ENCODE results near the gene SLC22A31.
A peak's percentile ranks its signal among the peaks of the same experiment; 100 is the strongest.
"Not testable (repeated sequence)": the region's sequence is repeated elsewhere in the genome, so short reads cannot be mapped to it uniquely, and the experiment has no call there.

SLC22A31 gene

DNA sequence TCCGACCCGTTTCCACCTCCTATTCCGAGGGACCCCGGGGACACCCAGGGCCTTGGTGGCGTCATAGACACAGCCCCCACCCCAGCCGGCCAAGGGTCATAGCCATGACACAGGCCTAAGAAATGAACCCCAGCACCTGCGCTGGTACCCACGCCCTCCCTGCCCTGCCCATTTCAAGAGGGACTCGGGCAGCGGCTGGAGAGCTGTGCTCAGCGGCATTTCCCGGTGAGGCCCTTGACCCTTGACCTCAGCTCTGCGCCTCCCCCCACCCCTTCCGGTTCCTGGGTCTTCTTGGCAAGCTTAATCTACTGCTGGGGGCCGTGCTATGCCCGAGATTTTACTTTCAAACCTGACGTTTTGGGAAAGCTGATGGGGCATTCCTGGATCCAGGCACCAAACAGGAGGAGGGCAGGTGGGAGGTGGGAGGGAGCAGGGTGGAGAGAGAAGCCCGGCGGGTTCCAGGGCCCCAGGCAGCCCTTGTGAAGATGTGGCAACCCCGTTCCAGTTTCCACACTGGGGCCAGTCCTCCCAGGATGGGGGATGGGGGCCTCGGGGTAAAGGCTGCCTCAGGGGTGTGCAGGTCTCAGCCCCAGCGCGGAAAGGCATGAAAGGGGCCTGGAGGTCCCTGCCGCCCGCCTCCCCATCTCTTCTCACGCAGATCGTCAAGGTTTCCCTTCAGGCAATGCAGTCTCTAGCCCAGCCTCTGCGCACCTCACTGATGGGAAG lies at the start of gene SLC22A31:
TSS of gene SLC22A31 (minus strand) at position 414 of the 726 bp plus-strand sequence. CDS start at position 378, 36 bp downstream.
- ATAC-seq (ENCODE audit: low read depth) (no peak), DNase-seq (ENCODE audit: low spot score in 2 of 2) (no peak)
- no peak within 1 kb of the TSS for H3K4me3 Mint-ChIP-seq
- H3K4me1 Mint-ChIP-seq: peaks cover 3% of the 10 kb centered on the region
- peaks cover 4% of the 10 kb centered on the region for H3K9me3 Mint-ChIP-seq
- H3K36me3 Mint-ChIP-seq: no peaks in the 10 kb centered on the region
- H3K27me3 Mint-ChIP-seq: peaks cover 24% of the 10 kb centered on the region
- no peak within 1 kb of the TSS for H3K27ac Mint-ChIP-seq

DNA sequence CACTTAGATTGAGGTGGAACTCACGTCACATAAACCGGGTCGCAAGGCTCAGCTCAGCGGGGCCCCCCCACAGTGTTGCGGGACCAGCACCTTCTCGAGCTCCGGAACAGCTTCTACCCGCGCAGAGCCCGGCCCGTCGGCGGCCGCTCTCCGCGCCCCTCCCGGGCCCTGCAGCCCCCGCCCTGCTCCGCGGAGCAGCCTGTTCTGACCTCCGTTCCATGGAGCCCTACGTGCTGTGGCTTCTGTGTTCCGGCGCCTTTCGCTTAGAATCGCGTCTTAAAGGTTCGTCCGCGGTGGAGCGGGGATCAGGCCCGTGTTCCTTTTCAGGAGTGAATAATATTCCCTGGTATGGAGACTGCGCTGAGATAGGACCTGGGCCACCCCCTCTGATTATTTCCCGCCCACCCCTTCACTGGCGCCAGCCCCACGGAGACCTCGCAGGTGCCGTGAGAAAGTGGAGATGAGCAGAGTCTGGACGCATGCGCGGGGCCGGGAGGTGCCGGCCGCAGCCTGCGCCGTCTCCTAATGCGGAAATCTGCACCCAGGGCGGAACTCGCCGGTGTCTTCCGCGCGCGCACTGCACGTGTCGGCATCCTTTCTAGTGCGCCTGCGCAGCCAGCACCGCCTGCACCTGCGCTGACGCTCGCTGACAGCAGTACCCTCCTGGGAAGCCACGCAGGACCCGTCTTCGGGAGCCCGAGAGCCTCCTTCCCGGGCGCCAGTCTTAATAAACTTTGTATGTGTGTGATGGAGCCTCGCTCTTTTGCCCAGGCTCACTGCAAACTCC lies 48.1 kb upstream of the SLC22A31 start:
- H3K27me3 Mint-ChIP-seq: no peaks in the 10 kb centered on the region
- ATAC-seq (ENCODE audit: low read depth): no peak
- no peak for DNase-seq (ENCODE audit: low spot score in 2 of 2)
- H3K27ac Mint-ChIP-seq: no peak overlapping the region
- H3K4me3 Mint-ChIP-seq: peak overlapping the region; percentile 51
- peaks cover 2% of the 10 kb centered on the region for H3K4me1 Mint-ChIP-seq
- H3K36me3 Mint-ChIP-seq: peaks cover 3% of the 10 kb centered on the region
- peaks cover 5% of the 10 kb centered on the region for H3K9me3 Mint-ChIP-seq

DNA sequence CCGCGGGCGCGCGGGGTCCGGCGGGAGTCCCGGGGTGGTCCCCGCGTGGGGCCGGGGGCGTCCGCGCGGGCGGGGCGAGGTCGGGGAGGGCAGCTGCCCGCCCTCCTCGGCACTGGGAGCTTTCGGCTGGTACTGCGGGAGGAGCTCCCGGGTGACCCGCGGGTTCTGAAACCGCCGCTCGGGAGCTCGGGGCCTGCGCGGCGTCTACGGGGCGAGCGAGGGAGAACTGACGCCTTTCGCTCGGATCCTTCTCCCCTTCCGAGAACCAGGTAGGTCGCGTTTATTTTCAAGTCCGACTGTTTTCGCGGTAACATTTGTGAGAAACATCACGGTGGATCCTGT lies 47.4 kb upstream of the SLC22A31 start:
- peak; percentile 45 for ATAC-seq (ENCODE audit: low read depth)
- not testable (repeated sequence) for H3K27me3 Mint-ChIP-seq; H3K4me1 Mint-ChIP-seq; H3K36me3 Mint-ChIP-seq; DNase-seq (ENCODE audit: low spot score in 2 of 2); H3K9me3 Mint-ChIP-seq; H3K27ac Mint-ChIP-seq
- H3K4me3 Mint-ChIP-seq: peak overlapping the region; percentile 72

DNA sequence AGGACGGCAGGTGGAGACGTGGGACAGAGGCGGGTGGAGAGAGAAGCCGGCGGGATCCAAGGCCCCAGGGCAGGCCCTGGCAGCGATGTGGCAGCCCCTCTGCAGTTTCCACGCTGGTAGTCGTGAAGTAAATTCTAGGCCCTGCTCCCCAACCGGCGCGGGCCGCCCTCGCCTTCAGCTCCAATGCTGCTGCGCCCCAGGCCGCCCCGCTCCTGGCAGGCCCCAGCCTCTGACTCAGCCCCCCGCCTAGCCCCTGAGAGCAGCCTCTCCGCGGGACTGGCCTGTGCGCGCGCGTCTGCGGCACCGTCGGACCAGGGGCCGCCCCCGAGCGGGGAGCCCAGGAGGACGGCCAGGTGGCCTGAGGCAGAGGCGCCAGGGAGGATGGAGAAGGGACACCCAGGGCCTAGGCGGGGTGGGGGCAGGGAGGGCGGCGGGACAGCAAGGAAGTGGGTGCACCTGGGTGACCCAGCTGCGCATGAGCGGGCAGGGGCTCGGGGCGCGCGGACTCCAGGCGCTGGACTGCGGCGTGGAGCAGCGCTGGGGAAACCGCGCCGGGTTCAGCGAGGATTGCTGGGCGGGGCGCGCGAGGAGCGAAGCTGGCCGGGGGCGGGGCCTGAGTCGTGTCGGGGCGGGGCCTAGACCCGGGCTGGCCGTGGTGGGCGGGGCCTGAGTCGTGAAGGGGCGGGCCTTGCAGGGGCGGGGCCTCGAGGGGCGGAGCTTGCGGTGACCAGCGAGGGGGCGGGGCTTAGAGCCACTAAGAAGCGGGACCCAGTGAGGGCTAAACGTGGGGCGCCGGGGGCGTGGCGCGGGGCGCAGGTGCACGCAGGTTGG lies 46.8 kb upstream of the SLC22A31 start:
- H3K4me3 Mint-ChIP-seq: peak overlapping the region; percentile 72
- H3K4me1 Mint-ChIP-seq: peaks cover 6% of the 10 kb centered on the region
- H3K27ac Mint-ChIP-seq: no peak overlapping the region
- H3K9me3 Mint-ChIP-seq: peaks cover 5% of the 10 kb centered on the region
- DNase-seq (ENCODE audit: low spot score in 2 of 2) (peak; percentile 90 to 97), ATAC-seq (ENCODE audit: low read depth) (peak; percentile 85)
- peaks cover 3% of the 10 kb centered on the region for H3K36me3 Mint-ChIP-seq
- no peaks in the 10 kb centered on the region for H3K27me3 Mint-ChIP-seq

DNA sequence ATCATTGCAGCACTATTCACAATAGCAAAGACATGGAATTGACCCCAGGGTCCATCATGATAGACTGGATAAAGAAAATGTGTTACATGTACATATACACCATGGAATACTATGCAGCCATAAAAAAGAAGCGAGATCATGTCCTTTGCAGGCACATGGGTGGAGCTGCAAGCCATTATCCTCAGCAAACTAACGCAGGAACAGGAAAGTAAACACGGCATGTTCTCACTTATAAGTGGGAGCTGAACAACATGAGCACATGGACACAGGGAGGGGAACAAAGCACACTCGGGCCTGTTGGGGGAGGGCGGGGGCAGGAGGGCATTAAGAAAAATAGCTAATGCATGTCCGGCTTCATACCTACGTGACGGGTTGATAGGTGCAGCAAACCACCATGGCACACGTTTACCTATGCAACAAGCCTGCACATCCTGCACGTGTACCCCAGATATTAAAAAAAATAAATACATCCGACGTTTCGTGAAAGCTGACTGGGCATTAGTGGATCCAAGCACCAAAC lies 46.1 kb upstream of the SLC22A31 start:
- Mint-ChIP-seq H3K9me3 (peaks cover 2% of the 10 kb centered on the region), H3K4me3 (peak overlapping the region; percentile 71), H3K36me3 (peaks cover 3% of the 10 kb centered on the region), H3K4me1 (peaks cover 6% of the 10 kb centered on the region), H3K27me3 (no peaks in the 10 kb centered on the region), H3K27ac (no peak overlapping the region)
- no peak for ATAC-seq (ENCODE audit: low read depth)
- no peak for DNase-seq (ENCODE audit: low spot score in 2 of 2)

DNA sequence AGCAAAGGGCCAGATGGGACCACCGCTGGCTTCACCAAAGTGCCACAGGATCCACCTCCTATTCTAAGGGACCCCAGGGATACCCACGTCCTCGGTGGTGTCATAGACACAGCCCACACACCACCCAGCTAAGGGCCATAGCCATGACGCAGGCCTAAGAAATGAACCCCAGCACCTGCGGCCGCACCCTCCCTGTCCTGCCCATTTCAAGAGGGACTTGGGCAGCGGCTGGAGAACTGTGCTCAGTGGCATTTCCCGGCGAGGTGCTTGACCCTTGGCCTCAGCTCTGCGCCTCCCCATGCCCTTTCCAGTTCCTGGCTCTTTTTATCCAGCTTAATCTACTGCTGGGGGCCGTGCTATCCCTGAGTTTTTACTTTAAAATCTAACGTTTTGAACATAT lies 44.4 kb upstream of the SLC22A31 start:
- no peaks in the 10 kb centered on the region for H3K9me3 Mint-ChIP-seq
- peaks cover 9% of the 10 kb centered on the region for H3K4me1 Mint-ChIP-seq
- no peak overlapping the region for H3K27ac Mint-ChIP-seq
- no peak overlapping the region for H3K4me3 Mint-ChIP-seq
- ATAC-seq (ENCODE audit: low read depth): no peak
- H3K36me3 Mint-ChIP-seq: no peaks in the 10 kb centered on the region
- H3K27me3 Mint-ChIP-seq: no peaks in the 10 kb centered on the region
- DNase-seq (ENCODE audit: low spot score in 2 of 2): no peak

DNA sequence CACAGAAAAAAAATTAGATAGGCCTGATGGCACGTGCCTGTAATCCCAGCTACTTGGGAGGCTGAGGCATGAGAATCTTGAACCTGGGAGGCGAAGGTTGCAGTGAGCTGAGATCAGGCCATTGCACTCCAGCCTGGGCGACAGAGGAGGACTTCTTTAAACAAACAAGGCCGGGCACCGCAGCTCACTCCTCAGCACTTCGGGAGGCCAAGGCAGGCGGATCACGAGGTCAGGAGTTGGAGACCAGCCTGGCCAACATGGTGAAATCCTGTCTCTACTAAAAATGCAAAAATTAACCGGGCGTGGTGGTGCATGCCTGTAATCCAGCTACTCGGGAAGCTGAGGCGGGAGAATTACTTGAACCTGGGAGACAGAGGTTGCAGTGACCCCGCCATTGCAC lies 43.9 kb upstream of the SLC22A31 start:
- ATAC-seq (ENCODE audit: low read depth); H3K4me1 Mint-ChIP-seq; H3K27ac Mint-ChIP-seq; H3K36me3 Mint-ChIP-seq; H3K4me3 Mint-ChIP-seq; H3K9me3 Mint-ChIP-seq; DNase-seq (ENCODE audit: low spot score in 2 of 2); H3K27me3 Mint-ChIP-seq: not testable (repeated sequence)

DNA sequence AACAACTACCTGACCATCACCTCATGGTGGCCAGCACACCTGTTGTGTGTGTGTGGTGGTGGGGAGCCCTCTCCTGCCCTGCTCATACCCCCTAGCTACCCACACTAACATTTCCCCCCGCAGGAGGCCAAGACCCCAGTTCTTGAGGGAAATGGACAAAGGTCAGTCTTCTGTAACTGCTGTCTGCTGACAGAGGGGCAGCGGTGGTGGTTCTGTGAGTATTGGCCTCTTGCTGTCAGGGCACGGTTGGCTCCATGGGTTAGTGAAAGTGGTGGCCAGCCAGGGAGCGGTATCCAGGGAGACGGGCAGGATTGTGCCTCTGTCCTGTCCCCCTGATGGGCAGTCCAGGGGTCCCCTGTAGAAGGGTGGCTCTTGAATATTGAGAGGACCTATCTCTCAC lies 43.3 kb upstream of the SLC22A31 start:
- Mint-ChIP-seq H3K27ac (no peak overlapping the region), H3K4me3 (peak overlapping the region; percentile 27), H3K27me3 (no peaks in the 10 kb centered on the region), H3K4me1 (peaks cover 9% of the 10 kb centered on the region), H3K36me3 (no peaks in the 10 kb centered on the region), H3K9me3 (no peaks in the 10 kb centered on the region)
- DNase-seq (ENCODE audit: low spot score in 2 of 2) (no peak), ATAC-seq (ENCODE audit: low read depth) (no peak)

DNA sequence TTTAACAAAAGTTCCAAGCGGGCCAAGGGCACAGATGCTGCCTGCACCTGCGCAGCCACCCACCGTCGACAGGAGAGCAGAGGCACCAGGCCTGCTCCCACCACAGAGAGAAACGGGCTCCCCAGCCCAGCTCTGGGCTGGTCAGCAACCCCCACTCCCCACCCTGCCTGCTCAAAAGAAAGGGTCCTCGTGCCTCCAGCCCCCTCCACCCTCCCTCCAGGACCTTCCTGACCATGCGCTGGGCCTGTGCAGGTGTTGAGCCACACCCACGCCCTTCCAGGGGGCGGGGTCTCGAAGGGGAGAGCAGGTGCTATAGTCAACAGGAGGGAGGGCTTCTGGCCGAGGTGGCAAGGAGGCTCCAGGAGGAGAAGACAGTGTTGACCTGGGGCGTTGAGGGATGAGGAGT lies 42.5 kb upstream of the SLC22A31 start:
- ATAC-seq (ENCODE audit: low read depth) (no peak), DNase-seq (ENCODE audit: low spot score in 2 of 2) (no peak)
- no peak overlapping the region for H3K4me3 Mint-ChIP-seq
- H3K4me1 Mint-ChIP-seq: peaks cover 9% of the 10 kb centered on the region
- H3K27ac Mint-ChIP-seq: no peak overlapping the region
- H3K36me3 Mint-ChIP-seq: no peaks in the 10 kb centered on the region
- H3K9me3 Mint-ChIP-seq: no peaks in the 10 kb centered on the region
- no peaks in the 10 kb centered on the region for H3K27me3 Mint-ChIP-seq

DNA sequence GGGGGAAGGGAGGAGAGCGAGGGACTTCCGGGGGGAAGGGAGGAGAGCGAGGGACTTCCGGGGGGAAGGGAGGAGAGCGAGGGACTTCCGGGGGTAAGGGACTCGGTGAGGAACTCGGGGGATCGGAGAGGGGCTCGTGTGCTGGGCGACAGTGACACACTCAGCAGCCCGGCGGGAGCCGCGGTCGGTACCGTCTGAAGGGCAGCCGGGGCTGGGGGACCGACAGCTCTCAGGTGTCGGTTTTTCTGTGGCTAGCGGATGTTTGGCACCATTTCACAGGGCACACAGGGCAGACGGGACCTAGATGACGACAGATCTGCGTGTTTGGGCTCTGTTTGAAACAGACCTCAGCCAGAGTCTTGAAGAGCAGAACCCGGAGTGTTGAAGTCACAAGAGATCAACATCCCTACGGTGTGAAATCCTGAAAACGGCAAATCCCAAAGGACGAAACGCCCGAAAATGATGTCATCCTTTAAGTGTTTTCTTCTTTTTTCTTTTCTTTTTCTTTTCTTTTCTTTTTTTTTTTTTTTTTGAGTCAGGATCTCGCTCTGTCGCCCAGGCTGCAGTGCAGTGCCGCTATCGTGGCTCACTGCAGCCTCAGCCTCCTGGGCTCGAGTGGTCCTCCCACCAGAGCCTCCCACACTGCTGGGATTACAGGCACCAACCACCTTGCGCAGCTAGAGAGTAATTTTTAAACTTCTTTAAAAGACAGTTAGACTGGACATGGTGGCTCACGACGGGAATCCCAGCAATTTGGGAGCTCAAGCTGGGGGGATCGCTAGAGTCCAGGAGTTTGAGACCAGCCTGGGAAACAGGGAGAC lies 41.1 kb upstream of the SLC22A31 start:
- ATAC-seq (ENCODE audit: low read depth): peak; percentile 80
- Mint-ChIP-seq H3K27ac (peak overlapping the region; percentile 96), H3K27me3 (no peaks in the 10 kb centered on the region), H3K9me3 (no peaks in the 10 kb centered on the region), H3K36me3 (no peaks in the 10 kb centered on the region), H3K4me1 (peaks cover 9% of the 10 kb centered on the region), H3K4me3 (peak overlapping the region; percentile 94)
- DNase-seq (ENCODE audit: low spot score in 2 of 2): peak; percentile 78 to 81

DNA sequence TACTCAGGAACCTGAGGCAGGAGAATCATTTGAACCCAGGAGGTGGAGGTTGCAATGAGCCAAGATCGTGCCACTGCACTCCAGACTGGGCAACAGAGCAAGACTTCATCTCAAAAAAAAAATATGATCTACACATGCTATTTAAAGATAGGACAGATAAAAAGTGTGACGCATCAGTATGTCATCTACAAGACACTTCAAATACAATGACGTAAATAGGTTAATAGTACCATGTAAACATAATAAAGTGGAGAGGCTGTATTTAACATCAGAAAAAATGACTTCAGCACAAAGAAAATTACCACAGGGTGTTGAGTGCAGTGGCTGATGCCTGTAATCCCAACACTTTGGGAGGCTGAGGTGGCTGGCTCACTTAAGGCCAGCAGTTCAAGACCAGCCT lies 37.4 kb upstream of the SLC22A31 start:
- peaks cover 7% of the 10 kb centered on the region for H3K4me1 Mint-ChIP-seq
- no peak overlapping the region for H3K27ac Mint-ChIP-seq
- DNase-seq (ENCODE audit: low spot score in 2 of 2) (no peak), ATAC-seq (ENCODE audit: low read depth) (no peak)
- H3K27me3 Mint-ChIP-seq: no peaks in the 10 kb centered on the region
- H3K9me3 Mint-ChIP-seq: peaks cover 1% of the 10 kb centered on the region
- H3K36me3 Mint-ChIP-seq: peaks cover 9% of the 10 kb centered on the region
- H3K4me3 Mint-ChIP-seq: no peak overlapping the region

DNA sequence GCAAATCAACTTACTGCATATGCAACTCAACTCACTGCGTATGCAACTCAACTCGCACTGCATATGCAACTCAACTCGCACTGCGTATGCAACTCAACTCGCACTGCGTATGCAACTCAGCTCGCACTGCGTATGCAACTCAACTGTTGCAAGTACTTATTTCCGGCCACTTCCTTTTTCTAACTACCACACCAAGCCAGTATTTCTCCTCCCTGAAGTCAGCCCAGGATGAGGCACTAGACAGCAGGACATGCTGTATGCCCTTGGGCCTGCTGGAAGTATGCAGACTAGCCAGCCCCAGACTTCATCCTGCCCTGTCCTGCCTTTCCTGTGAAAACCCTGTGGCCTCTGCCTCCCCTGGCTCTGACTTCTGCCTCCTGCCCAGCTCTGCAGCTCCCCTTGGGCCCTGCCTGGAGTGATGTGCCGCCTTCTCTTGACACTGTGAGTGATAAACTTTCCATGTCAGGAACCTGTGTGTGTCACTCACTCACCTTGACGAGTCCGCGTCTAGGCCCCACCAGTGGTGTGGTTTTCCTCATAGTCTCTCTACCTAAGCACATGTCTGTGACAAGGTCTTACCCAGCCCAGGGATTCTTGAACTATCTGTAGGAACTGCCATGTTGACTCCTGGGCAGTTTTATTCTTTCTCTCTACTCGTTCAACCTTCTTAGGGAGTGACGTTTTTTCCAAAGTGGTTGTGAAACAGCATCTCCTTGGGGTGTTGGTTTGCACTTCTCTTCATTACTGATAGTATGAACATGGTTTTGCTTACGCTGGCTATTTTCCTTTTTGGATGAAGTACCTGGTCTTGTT lies 33.5 kb upstream of the SLC22A31 start:
- no peaks in the 10 kb centered on the region for H3K27me3 Mint-ChIP-seq
- peaks cover 15% of the 10 kb centered on the region for H3K36me3 Mint-ChIP-seq
- H3K27ac Mint-ChIP-seq: no peak overlapping the region
- peaks cover 4% of the 10 kb centered on the region for H3K4me1 Mint-ChIP-seq
- no peak overlapping the region for H3K4me3 Mint-ChIP-seq
- ATAC-seq (ENCODE audit: low read depth) (no peak), DNase-seq (ENCODE audit: low spot score in 2 of 2) (no peak)
- peaks cover 1% of the 10 kb centered on the region for H3K9me3 Mint-ChIP-seq

DNA sequence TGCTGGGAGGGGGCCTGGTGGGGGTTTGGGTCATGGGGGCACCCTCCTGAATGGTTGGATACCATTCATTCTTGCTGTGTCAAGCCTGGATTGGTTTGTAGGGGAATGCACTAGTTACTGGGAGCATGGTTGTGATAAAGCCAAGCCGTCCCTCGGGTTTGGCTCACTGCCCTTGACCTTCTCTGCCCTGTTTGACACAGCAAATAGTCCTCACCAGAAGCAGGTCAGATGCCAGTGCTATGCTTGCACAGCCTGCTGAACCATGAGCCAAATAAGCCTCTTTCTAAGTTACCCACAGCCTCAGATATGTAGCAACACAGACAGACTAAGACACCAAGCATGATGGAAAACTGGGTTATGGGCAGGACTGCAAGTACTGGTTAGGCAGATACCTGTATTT lies 31.8 kb upstream of the SLC22A31 start:
- ATAC-seq (ENCODE audit: low read depth): no peak

More for the DNA sequence above, 31.8 kb upstream of the SLC22A31 start:
- no peak for DNase-seq (ENCODE audit: low spot score in 2 of 2)
- Mint-ChIP-seq H3K4me1 (peaks cover 4% of the 10 kb centered on the region), H3K9me3 (peaks cover 1% of the 10 kb centered on the region), H3K27ac (no peak overlapping the region), H3K27me3 (no peaks in the 10 kb centered on the region), H3K36me3 (peaks cover 30% of the 10 kb centered on the region), H3K4me3 (no peak overlapping the region)

Data from memory B cell (primary cell).